Testis (tissue), 3 donors: Measurements from ENCODE around the gene GBP6. TPM values are rescaled to one million over a fixed set of nuclear protein-coding genes. Genes with fewer than 3 reads are reported as not detected.

ENCODE experiments used
- DNase-seq: peaks from one replicate; pipeline ENCODE4 v3.0.0-alpha.2; 2019
- H3K27ac ChIP-seq, 2 donors: fragments of 200-600 bp; sonication (generic); one replicate each; pipeline ENCODE4 v1.5.1; 2019
- H3K27me3 ChIP-seq: fragments of 200-600 bp; sonication (generic); one replicate; pipeline ENCODE4 v1.5.1; 2019
- H3K36me3 ChIP-seq: fragments of 200-600 bp; sonication (generic); one replicate; pipeline ENCODE4 v1.5.1; 2017; ENCODE audit warnings: low read depth; ENCODE audit errors: missing control alignments
- H3K4me1 ChIP-seq: fragments of 200-600 bp; sonication (generic); one replicate; pipeline ENCODE4 v1.5.1; 2019
- H3K4me3 ChIP-seq, 2 donors: fragments of 200-600 bp; sonication (generic); one replicate each; pipeline ENCODE4 v1.5.1; 2017 to 2019
- H3K9me3 ChIP-seq: fragments of 200-600 bp; sonication (generic); one replicate; pipeline ENCODE4 v1.5.1; 2017
- POLR2A ChIP-seq: fragments of 450-650 bp; IDR thresholded peaks from one replicate; pipeline ENCODE4 v1.6.1; 2017; ENCODE audit warnings: antibody characterized with exemption, mild to moderate bottlenecking, moderate library complexity
- WGBS, 2 donors: methylation state at CpG; one replicate each; pipeline ENCODE4 v1.1.5; 2018; 5-methylcytosine and 5-hydroxymethylcytosine counted together
- intact Hi-C: fragments of 100-400 bp; cut with DNase I; formaldehyde crosslinking; loops from one replicate; pipeline ENCODE4 v1.15.1; 2023; ENCODE audit warnings: low total_unique reads
- polyA plus RNA-seq: library from polyadenylated mRNA; stranded (reverse); fragments of 350-450 nt; fragmentation: Illumina TruSeq; extraction: RNeasy Lipid Tissue Mini Kit (QIAGEN cat#74804); gene quantifications from one replicate; pipeline ENCODE4 v1.2.3, GENCODE V29; 2014; ENCODE audit warnings: low read depth, low replicate concordance; ENCODE audit not compliant: insufficient read depth
- total RNA-seq, 2 donors: library from RNA; depleted of rRNA; stranded (reverse); fragments of >200 nt; gene quantifications; one replicate each; pipeline ENCODE4 v1.2.3, GENCODE V29; 2016
- TF ChIP-seq, protein P1 (sequence below), 3 experiments: fragments of 450-650 bp in 2 of 3; fragments of 200-600 bp in 1 of 3; sonication (generic) in 1 of 3; IDR thresholded peaks; one replicate each; pipeline ENCODE4 v1.5.1; 2016 to 2019; ENCODE audit warnings: antibody characterized with exemption in 3 of 3, mild to moderate bottlenecking in 2 of 3, moderate library complexity in 1 of 3

GBP6 gene
- total and polyA plus RNA-seq, 3 donors from 2014 or later, result 0.24 to 0.26 (median 0.25) TPM

GRCh38 chr1:89381618-89382017, 17.8 kb downstream of the GBP6 start:
- Histone ChIP-seq H3K27me3 (no peaks in the 10 kb centered on the region), H3K4me3 (no peak overlapping the region), H3K27ac (no peak overlapping the region), H3K4me1 (no peaks in the 10 kb centered on the region), H3K36me3 (no peaks in the 10 kb centered on the region), H3K9me3 (no peaks in the 10 kb centered on the region)
- 95 to 97% methylated on average over 6 of the region's 6 CpGs for WGBS, 2 donors
- no peak for TF ChIP-seq POLR2A
- TF ChIP-seq, protein P1, sequence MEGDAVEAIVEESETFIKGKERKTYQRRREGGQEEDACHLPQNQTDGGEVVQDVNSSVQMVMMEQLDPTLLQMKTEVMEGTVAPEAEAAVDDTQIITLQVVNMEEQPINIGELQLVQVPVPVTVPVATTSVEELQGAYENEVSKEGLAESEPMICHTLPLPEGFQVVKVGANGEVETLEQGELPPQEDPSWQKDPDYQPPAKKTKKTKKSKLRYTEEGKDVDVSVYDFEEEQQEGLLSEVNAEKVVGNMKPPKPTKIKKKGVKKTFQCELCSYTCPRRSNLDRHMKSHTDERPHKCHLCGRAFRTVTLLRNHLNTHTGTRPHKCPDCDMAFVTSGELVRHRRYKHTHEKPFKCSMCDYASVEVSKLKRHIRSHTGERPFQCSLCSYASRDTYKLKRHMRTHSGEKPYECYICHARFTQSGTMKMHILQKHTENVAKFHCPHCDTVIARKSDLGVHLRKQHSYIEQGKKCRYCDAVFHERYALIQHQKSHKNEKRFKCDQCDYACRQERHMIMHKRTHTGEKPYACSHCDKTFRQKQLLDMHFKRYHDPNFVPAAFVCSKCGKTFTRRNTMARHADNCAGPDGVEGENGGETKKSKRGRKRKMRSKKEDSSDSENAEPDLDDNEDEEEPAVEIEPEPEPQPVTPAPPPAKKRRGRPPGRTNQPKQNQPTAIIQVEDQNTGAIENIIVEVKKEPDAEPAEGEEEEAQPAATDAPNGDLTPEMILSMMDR (IDR thresholded peaks at IDR 0.05), result no peak
- DNase-seq, result no peak
- intact Hi-C loops, result no loop called here

- H3K27ac ChIP-seq, result no peak overlapping the region
- H3K27me3 ChIP-seq, result no peaks in the 10 kb centered on the region
- intact Hi-C loops, result no loop called here
- no peaks in the 10 kb centered on the region for H3K9me3 ChIP-seq
- H3K4me3 ChIP-seq, result no peak overlapping the region
- H3K36me3 ChIP-seq, result no peaks in the 10 kb centered on the region
- no peaks in the 10 kb centered on the region for H3K4me1 ChIP-seq
- TF ChIP-seq, protein P1 (IDR thresholded peaks at IDR 0.05), result no peak
- TF ChIP-seq POLR2A, result no peak
- no peak for DNase-seq
These were observed 18.6 kb downstream of the GBP6 start for GRCh38 chr1:89382479-89382878.

- 87 to 94% methylated on average over 3 of the region's 3 CpGs for WGBS, 2 donors
- Histone ChIP-seq H3K4me3 (no peak overlapping the region), H3K4me1 (no peaks in the 10 kb centered on the region), H3K27me3 (no peaks in the 10 kb centered on the region), H3K36me3 (no peaks in the 10 kb centered on the region), H3K27ac (no peak overlapping the region), H3K9me3 (no peaks in the 10 kb centered on the region)
- intact Hi-C loops, result no loop called here
- no peak for DNase-seq
- TF ChIP-seq, protein P1 (IDR thresholded peaks at IDR 0.05), result no peak
- TF ChIP-seq POLR2A, result no peak
These were observed 19.3 kb downstream of the GBP6 start for GRCh38 chr1:89383185-89383584.

DNA sequence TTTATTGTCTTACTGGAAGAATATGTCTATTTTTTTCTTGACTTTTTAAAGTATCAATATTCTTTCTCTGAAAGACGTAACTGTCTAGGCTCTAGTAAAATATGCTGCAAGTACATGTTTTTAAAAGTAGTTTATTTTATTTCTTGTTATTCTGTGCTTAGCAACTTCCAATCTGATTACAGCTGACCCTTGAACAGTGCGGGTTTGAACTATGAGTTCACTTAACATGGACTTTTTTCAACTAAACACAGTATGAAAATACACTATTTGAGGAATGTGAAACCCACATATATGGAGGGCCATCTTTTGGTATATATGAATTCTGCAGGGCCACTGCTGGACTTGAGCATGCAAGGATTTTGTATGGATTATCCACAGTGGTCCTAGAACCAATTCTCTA, 26.8 kb downstream of the GBP6 start:
- WGBS, 2 donors, result 80 to 87% methylated on average over 2 of the region's 2 CpGs
- intact Hi-C loops, result no loop called here
- H3K27ac ChIP-seq, result no peak overlapping the region
- no peaks in the 10 kb centered on the region for H3K27me3 ChIP-seq
- no peaks in the 10 kb centered on the region for H3K36me3 ChIP-seq
- no peak overlapping the region for H3K4me3 ChIP-seq
- H3K4me1 ChIP-seq, result no peaks in the 10 kb centered on the region
- DNase-seq, result no peak
- no peaks in the 10 kb centered on the region for H3K9me3 ChIP-seq
- no peak for TF ChIP-seq POLR2A
- TF ChIP-seq, protein P1 (IDR thresholded peaks at IDR 0.05), result no peak

DNA sequence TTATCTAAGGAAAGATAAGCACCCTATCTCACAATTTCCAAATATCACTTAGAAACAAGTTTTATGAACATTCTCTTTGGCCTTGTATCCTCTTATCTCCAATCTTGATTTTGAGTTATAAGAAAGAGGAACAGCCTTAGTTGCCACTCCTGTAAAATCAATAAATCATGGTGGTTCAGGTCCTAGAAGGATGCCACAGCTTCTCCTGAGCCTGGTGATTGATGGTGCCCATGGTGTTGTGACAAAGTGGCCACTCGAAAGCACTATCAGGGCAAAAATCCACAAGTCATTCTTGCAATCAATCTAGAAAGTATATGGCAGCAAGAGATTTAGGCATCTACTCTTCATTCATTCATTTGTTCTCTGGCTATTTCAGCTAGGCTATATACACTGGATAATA, 27.8 kb downstream of the GBP6 start:
- Histone ChIP-seq H3K36me3 (no peaks in the 10 kb centered on the region), H3K9me3 (no peaks in the 10 kb centered on the region), H3K4me3 (no peak overlapping the region), H3K4me1 (no peaks in the 10 kb centered on the region), H3K27ac (no peak overlapping the region), H3K27me3 (no peaks in the 10 kb centered on the region)
- intact Hi-C loops, result no loop called here
- DNase-seq, result no peak
- no peak for TF ChIP-seq POLR2A
- TF ChIP-seq, protein P1 (IDR thresholded peaks at IDR 0.05), result no peak
- 65 to 75% methylated on average over 1 of the region's 1 CpG for WGBS, 2 donors
